NCI-H82 treated with DMSO at 0.1 percent for 48 hours (cell line): Measurements from ENCODE around the gene PCSK2.

Source experiments
- DNase-seq: peaks from one replicate; lab custom pipeline; 2025; ENCODE audit not compliant: unreplicated experiment; lab: John Stamatoyannopoulos, UW

PCSK2 gene

GRCh38 chr20:17390655-17391054 lies 163.8 kb downstream of the PCSK2 start:
- no peak for DNase-seq

- DNase-seq = peak; percentile 87
Observed at GRCh38 chr20:17391127-17391771, 164.4 kb downstream of the PCSK2 start.

- DNase-seq = no peak
Observed at GRCh38 chr20:17394411-17394810, 167.6 kb downstream of the PCSK2 start.

- DNase-seq = no peak
Observed at GRCh38 chr20:17395729-17396128, 168.9 kb downstream of the PCSK2 start.

GRCh38 chr20:17399303-17399985 lies 172.6 kb downstream of the PCSK2 start:
- DNase-seq = no peak

GRCh38 chr20:17403461-17403860 lies 176.6 kb downstream of the PCSK2 start:
- DNase-seq = no peak

- no peak for DNase-seq
Observed at GRCh38 chr20:17406051-17406590, 179.3 kb downstream of the PCSK2 start.

- DNase-seq = no peak
Observed at GRCh38 chr20:17407550-17407949, 180.7 kb downstream of the PCSK2 start.

- DNase-seq = no peak
Observed at GRCh38 chr20:17417225-17417624, 190.4 kb downstream of the PCSK2 start.

- no peak for DNase-seq
Observed at GRCh38 chr20:17418737-17419136, 191.9 kb downstream of the PCSK2 start.

GRCh38 chr20:17419479-17420041 lies 192.7 kb downstream of the PCSK2 start:
- no peak for DNase-seq

- DNase-seq = no peak
Observed at GRCh38 chr20:17421493-17421892, 194.7 kb downstream of the PCSK2 start.

- no peak for DNase-seq
Observed at GRCh38 chr20:17423782-17424181, 196.9 kb downstream of the PCSK2 start.

GRCh38 chr20:17427638-17428037 lies 200.8 kb downstream of the PCSK2 start:
- DNase-seq = no peak

GRCh38 chr20:17430125-17430950 lies 203.5 kb downstream of the PCSK2 start:
- DNase-seq = no peak

GRCh38 chr20:17431621-17432364 lies 205.0 kb downstream of the PCSK2 start:
- peak; percentile 27 for DNase-seq

GRCh38 chr20:17436664-17437063 lies 209.8 kb downstream of the PCSK2 start:
- DNase-seq = no peak

- DNase-seq = no peak
Observed at GRCh38 chr20:17437251-17437650, 210.4 kb downstream of the PCSK2 start.

- no peak for DNase-seq
Observed at GRCh38 chr20:17438436-17439039, 211.7 kb downstream of the PCSK2 start.

- no peak for DNase-seq
Observed at GRCh38 chr20:17439616-17440296, 212.9 kb downstream of the PCSK2 start.
